H1 (cell line): ENCODE measurements around the gene GALNT13. TPM values are rescaled to one million over a fixed set of nuclear protein-coding genes. Genes with fewer than 3 reads are reported as not detected.

ENCODE experiments used
- CTCF ChIA-PET: fragments of 300-600 bp; sonication (Branson Sonifier 250); formaldehyde crosslinking; loops from one replicate; lab custom pipeline; 2021; ENCODE audit not compliant: partially characterized antibody; lab: Charles Lee
- POLR2A ChIA-PET: fragments of 300-600 bp; sonication (Branson Sonifier 250); formaldehyde crosslinking; loops from one replicate; lab custom pipeline; 2021; ENCODE audit warnings: inconsistent platforms; ENCODE audit not compliant: partially characterized antibody; lab: Charles Lee
- DNase-seq, 2 experiments: peaks; one replicate each; pipeline versions ENCODE4 v3.0.0 to v3.0.0-alpha.2; 2010 to 2022; ENCODE audit warnings: low spot score in 2 of 2, low read depth in 1 of 2, mixed read lengths in 1 of 2
- FAIRE-seq: peaks from 2 replicates; lab custom pipeline; 2011; peaks lifted over from hg19 to GRCh38; lab: Jason Lieb, UNC
- H2AFZ ChIP-seq: 2 replicates; pipeline ENCODE4 v1.8.1; 2012; ENCODE audit warnings: low read length, inconsistent platforms
- H2AK5ac ChIP-seq: 2 replicates; pipeline ENCODE4 v1.6.1; 2013; ENCODE audit warnings: low read depth, low read length
- H2BK120ac ChIP-seq: replicated peaks from 2 replicates; pipeline ENCODE3; 2013; ENCODE audit warnings: low read depth, low read length, inconsistent platforms
- H2BK12ac ChIP-seq: 2 replicates; pipeline ENCODE4 v1.6.1; 2013; ENCODE audit warnings: low read depth, low read length
- H2BK15ac ChIP-seq: 2 replicates; pipeline ENCODE4 v1.6.1; 2013; ENCODE audit warnings: low read length
- H2BK20ac ChIP-seq: 2 replicates; pipeline ENCODE4 v1.6.1; 2013; ENCODE audit warnings: low read length
- H2BK5ac ChIP-seq: 2 replicates; pipeline ENCODE4 v1.6.1; 2013; ENCODE audit warnings: low read depth, low read length
- H3K14ac ChIP-seq: 2 replicates; pipeline ENCODE4 v1.6.1; 2013; ENCODE audit warnings: inconsistent platforms; ENCODE audit not compliant: insufficient read length
- H3K18ac ChIP-seq: 2 replicates; pipeline ENCODE4 v1.6.1; 2013; ENCODE audit warnings: low read length; ENCODE audit errors: extremely low read depth
- H3K23ac ChIP-seq: 2 replicates; pipeline ENCODE4 v1.6.1; 2013; ENCODE audit warnings: inconsistent platforms; ENCODE audit not compliant: insufficient read length
- H3K23me2 ChIP-seq: 2 replicates; pipeline ENCODE4 v1.6.1; 2013; ENCODE audit warnings: low read depth, low read length
- H3K27ac ChIP-seq: 2 replicates; pipeline ENCODE4 v1.6.1; 2011; ENCODE audit warnings: low read depth, low read length, inconsistent platforms
- H3K27me3 ChIP-seq, 4 experiments: replicated peaks in 1 of 4; 1 replicate in 1 of 4; 2 replicates in 3 of 4; pipeline versions ENCODE4 v1.6.1 to v1.8.1; 2011 to 2013; ENCODE audit warnings: low read length in 3 of 4, mild to moderate bottlenecking in 3 of 4, inconsistent platforms in 2 of 4, mixed read lengths in 2 of 4, moderate library complexity in 1 of 4; ENCODE audit not compliant: control insufficient read depth in 3 of 4, insufficient read depth in 3 of 4; ENCODE audit errors: extremely low read depth in 1 of 4
- H3K36me3 ChIP-seq, 4 experiments: 2 replicates each; pipeline versions ENCODE4 v1.6.1 to v1.8.1; 2011 to 2013; ENCODE audit warnings: mild to moderate bottlenecking in 4 of 4, low read length in 3 of 4, moderate library complexity in 2 of 4, control low read depth in 1 of 4, inconsistent platforms in 1 of 4; ENCODE audit not compliant: insufficient read depth in 4 of 4, control insufficient read depth in 2 of 4
- H3K4ac ChIP-seq: replicated peaks from 2 replicates; pipeline ENCODE3; 2013; ENCODE audit warnings: low read length, low read depth, mixed read lengths, inconsistent platforms; ENCODE audit not compliant: insufficient read length
- H3K4me1 ChIP-seq, 4 experiments: replicated peaks in 1 of 4; 1 replicate in 1 of 4; 2 replicates in 3 of 4; pipeline versions ENCODE4 v1.6.1 to v1.8.1; 2011 to 2013; ENCODE audit warnings: low read length in 3 of 4, inconsistent platforms in 2 of 4, mixed read lengths in 1 of 4; ENCODE audit not compliant: insufficient read depth in 4 of 4, control insufficient read depth in 3 of 4
- H3K4me2 ChIP-seq, 2 experiments: 2 replicates each; pipeline versions ENCODE4 v1.6.1 to v1.8.1; 2011 to 2013; ENCODE audit warnings: low read depth in 2 of 2, low read length in 2 of 2, control low read depth in 1 of 2, inconsistent platforms in 1 of 2, mild to moderate bottlenecking in 1 of 2; ENCODE audit not compliant: insufficient read depth in 1 of 2
- H3K4me3 ChIP-seq, 4 experiments: fragments of 200-600, 300-600 bp in 1 of 4; sonication (generic), shearing (Covaris generic), sonication (Bioruptor Twin) in 1 of 4; 2 replicates each; pipeline versions ENCODE4 v1.5.1 to v1.8.1; 2011 to 2016; ENCODE audit warnings: low read length in 4 of 4, low read depth in 3 of 4, control low read depth in 2 of 4, inconsistent platforms in 2 of 4, mild to moderate bottlenecking in 2 of 4, mixed read lengths in 1 of 4, moderate library complexity in 1 of 4; ENCODE audit not compliant: insufficient read depth in 2 of 4; ENCODE audit errors: extremely low read depth in 1 of 4
- H3K56ac ChIP-seq: replicated peaks from 2 replicates; pipeline ENCODE3; 2013; ENCODE audit warnings: low read depth, mild to moderate bottlenecking, mixed read lengths, low read length, inconsistent platforms; ENCODE audit not compliant: insufficient read length
- H3K79me1 ChIP-seq: 2 replicates; pipeline ENCODE4 v1.6.1; 2013; ENCODE audit warnings: low read depth, low read length, control low read depth
- H3K79me2 ChIP-seq, 2 experiments: 2 replicates each; pipeline versions ENCODE4 v1.6.1 to v1.8.1; 2012 to 2013; ENCODE audit warnings: low read length in 2 of 2, mild to moderate bottlenecking in 2 of 2, inconsistent platforms in 1 of 2; ENCODE audit not compliant: insufficient read depth in 2 of 2, control insufficient read depth in 1 of 2
- H3K9ac ChIP-seq, 4 experiments: replicated peaks in 1 of 4; 1 replicate in 1 of 4; 2 replicates in 3 of 4; pipeline versions ENCODE4 v1.6.1 to v1.8.1; 2011 to 2013; ENCODE audit warnings: low read depth in 3 of 4, low read length in 3 of 4, control low read depth in 2 of 4, mild to moderate bottlenecking in 2 of 4, moderate library complexity in 2 of 4, inconsistent platforms in 1 of 4; ENCODE audit errors: extremely low read depth in 1 of 4
- H3K9me3 ChIP-seq, 2 experiments: 2 replicates each; pipeline versions ENCODE4 v1.6.1 to v1.8.1; 2012 to 2013; ENCODE audit warnings: mild to moderate bottlenecking in 2 of 2, moderate library complexity in 2 of 2, control low read depth in 1 of 2, inconsistent platforms in 1 of 2, low read depth in 1 of 2, low read length in 1 of 2, mixed read lengths in 1 of 2; ENCODE audit not compliant: insufficient read depth in 2 of 2
- H4K20me1 ChIP-seq, 2 experiments: replicated peaks in 1 of 2; 2 replicates each; pipeline versions ENCODE3 to v1.8.1; 2011 to 2013; ENCODE audit warnings: inconsistent platforms in 2 of 2, low read length in 2 of 2, mild to moderate bottlenecking in 1 of 2; ENCODE audit not compliant: insufficient read depth in 2 of 2, control insufficient read depth in 1 of 2
- H4K5ac ChIP-seq: 2 replicates; pipeline ENCODE4 v1.6.1; 2013; ENCODE audit warnings: low read length, low read depth, mixed read lengths, inconsistent platforms; ENCODE audit not compliant: insufficient read length
- H4K8ac ChIP-seq: 2 replicates; pipeline ENCODE4 v1.8.0; 2013; ENCODE audit warnings: mild to moderate bottlenecking, moderate library complexity, low read length, inconsistent platforms; ENCODE audit not compliant: insufficient read depth; ENCODE audit errors: extremely low read depth
- H4K91ac ChIP-seq: replicated peaks from 2 replicates; pipeline ENCODE3; 2013; ENCODE audit warnings: low read length, mixed read lengths, inconsistent platforms; ENCODE audit not compliant: insufficient read length
- CBX8 ChIP-seq: fragments of 300-800, 300-1000 bp; sonication (generic); IDR thresholded peaks from 2 replicates; pipeline ENCODE4 v1.7.1; 2016; ENCODE audit warnings: low read depth, low read length, borderline replicate concordance
- CHD2 ChIP-seq: IDR thresholded peaks from 2 replicates; pipeline ENCODE4 v1.6.1; 2012; ENCODE audit warnings: low read length, improper control_type of control experiment
- CTBP2 ChIP-seq: IDR thresholded peaks from 2 replicates; pipeline ENCODE4 v1.7.0; 2011; ENCODE audit warnings: borderline replicate concordance, mild to moderate bottlenecking, moderate library complexity, mixed read lengths, low read length; ENCODE audit not compliant: insufficient read depth, insufficient read length
- E2F6 ChIP-seq: IDR thresholded peaks from 2 replicates; pipeline ENCODE4 v1.6.1; 2012; ENCODE audit warnings: inconsistent platforms
- HDAC6 ChIP-seq: IDR thresholded peaks from one replicate; pipeline ENCODE4 v1.7.1; 2012; ENCODE audit warnings: low read depth, mild to moderate bottlenecking, inconsistent platforms, low read length, moderate library complexity
- POU5F1 ChIP-seq: IDR thresholded peaks from 2 replicates; pipeline ENCODE4 v1.6.1; 2011; ENCODE audit warnings: low read depth, mild to moderate bottlenecking, low read length, moderate library complexity
- RNF2 ChIP-seq: fragments of 200-900, 300-1000 bp; sonication (generic); IDR thresholded peaks from 2 replicates; pipeline ENCODE4 v1.7.1; 2016; ENCODE audit warnings: borderline replicate concordance, low read depth, mild to moderate bottlenecking, antibody characterized with exemption, low read length; ENCODE audit not compliant: poor library complexity, severe bottlenecking; ENCODE audit errors: missing control alignments
- RXRA ChIP-seq: IDR thresholded peaks from 2 replicates; pipeline ENCODE4 v1.6.1; 2011; ENCODE audit warnings: low read depth, mild to moderate bottlenecking, low read length, moderate library complexity; ENCODE audit not compliant: insufficient read depth
- TAF7 ChIP-seq: optimal IDR thresholded peaks from 2 replicates; pipeline ENCODE3; 2011; ENCODE audit warnings: low read depth, mild to moderate bottlenecking, inconsistent platforms, low read length, moderate library complexity, borderline replicate concordance
- polyA plus RNA-seq, 7 experiments: library from polyadenylated mRNA; depleted of rRNA in 3 of 7; stranded (reverse) in 5 of 7; unstranded in 2 of 7; fragments of >200 nt in 5 of 7; fragments of 200-250 nt in 2 of 7; gene quantifications; 1 replicate in 5 of 7; 2 replicates in 1 of 7; 4 replicates in 1 of 7; pipeline versions ENCODE4 v1.2.1 to v1.2.3, GENCODE V29; 2011 to 2013; ENCODE audit warnings: missing spikeins in 2 of 7, mixed read lengths in 2 of 7
- total RNA-seq: library from RNA; stranded (reverse); fragmentation: NEBNext Ultra II Directional; extraction: Animal tissue kit (Norgen Biotek cat#: 25700); gene quantifications from 2 replicates; pipeline ENCODE4 v1.2.1, GENCODE V29; 2021
- TF ChIP-seq, protein P1 (sequence below): IDR thresholded peaks from 2 replicates; pipeline ENCODE4 v1.6.1; 2012; ENCODE audit warnings: low read length, inconsistent platforms

Gene GALNT13
- total and polyA plus RNA-seq, 2 of the 8 experiments (the other 6 are each of a cell fraction or from before 2014, with no cell fraction given) = 3.2 to 9.6 TPM

DNA sequence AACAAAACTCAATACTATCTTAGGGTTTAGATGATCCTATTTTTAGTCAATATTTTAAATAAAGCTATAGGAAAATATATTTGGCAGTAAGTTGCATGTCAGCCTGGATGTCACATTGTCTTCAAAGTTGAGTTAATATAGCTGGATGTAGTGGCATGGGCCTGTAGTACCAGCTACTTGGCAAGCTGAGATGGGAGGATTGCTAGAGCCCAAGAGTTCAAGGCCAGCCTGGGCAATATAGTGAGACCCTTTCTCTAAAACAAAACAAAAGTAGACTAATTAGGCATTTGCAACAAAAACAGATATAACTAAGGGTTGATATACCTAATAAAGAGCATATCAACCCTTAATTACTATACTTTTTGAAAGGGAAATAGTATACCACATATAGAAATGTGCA is 572.2 kb downstream of the GALNT13 start:
- FAIRE-seq (no peak), DNase-seq (no peak)
- Histone ChIP-seq H3K4me1 (no peaks in the 10 kb centered on the region), H3K27me3 (no peaks in the 10 kb centered on the region), H3K23ac (no peak overlapping the region), H3K79me2 (no peaks in the 10 kb centered on the region), H2BK20ac (no peak overlapping the region), H3K9ac (no peak overlapping the region), H3K4me2 (no peak overlapping the region), H2BK5ac (no peak overlapping the region), H3K14ac (no peak overlapping the region), H3K27ac (no peak overlapping the region), H2AK5ac (no peak overlapping the region), H4K20me1 (no peaks in the 10 kb centered on the region), H3K36me3 (no peaks in the 10 kb centered on the region), H3K4me3 (no peak overlapping the region), H2BK15ac (no peak overlapping the region), H2BK120ac (no peak overlapping the region), H2AFZ (no peak overlapping the region), H4K8ac (no peak overlapping the region)
- POLR2A ChIA-PET = no interaction called here
- TF ChIP-seq CBX8 = no peak
- TF ChIP-seq CTBP2 = no peak
- no peak for TF ChIP-seq TAF7
- TF ChIP-seq RNF2 = no peak
- no peak for TF ChIP-seq CHD2
- TF ChIP-seq HDAC6 = no peak
- TF ChIP-seq E2F6 = no peak
- TF ChIP-seq RXRA = no peak
- TF ChIP-seq POU5F1 = no peak
- TF ChIP-seq, protein P1, sequence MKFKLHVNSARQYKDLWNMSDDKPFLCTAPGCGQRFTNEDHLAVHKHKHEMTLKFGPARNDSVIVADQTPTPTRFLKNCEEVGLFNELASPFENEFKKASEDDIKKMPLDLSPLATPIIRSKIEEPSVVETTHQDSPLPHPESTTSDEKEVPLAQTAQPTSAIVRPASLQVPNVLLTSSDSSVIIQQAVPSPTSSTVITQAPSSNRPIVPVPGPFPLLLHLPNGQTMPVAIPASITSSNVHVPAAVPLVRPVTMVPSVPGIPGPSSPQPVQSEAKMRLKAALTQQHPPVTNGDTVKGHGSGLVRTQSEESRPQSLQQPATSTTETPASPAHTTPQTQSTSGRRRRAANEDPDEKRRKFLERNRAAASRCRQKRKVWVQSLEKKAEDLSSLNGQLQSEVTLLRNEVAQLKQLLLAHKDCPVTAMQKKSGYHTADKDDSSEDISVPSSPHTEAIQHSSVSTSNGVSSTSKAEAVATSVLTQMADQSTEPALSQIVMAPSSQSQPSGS = no peak
- TF ChIP-seq, all 59 proteins: peak for 0
- no peak overlapping the region for H3K4ac ChIP-seq
- no peak overlapping the region for H4K91ac ChIP-seq
- no peak overlapping the region for H4K5ac ChIP-seq
- no peaks in the 10 kb centered on the region for H3K79me1 ChIP-seq
- H2BK12ac ChIP-seq = no peak overlapping the region
- CTCF ChIA-PET = interaction anchor here (1.3 kb wide), 1 partner anchor 9 kb away, joined by 3 read pairs; no protein-coding TSS in a partner anchor
- no peaks in the 10 kb centered on the region for H3K9me3 ChIP-seq
- no peak overlapping the region for H3K56ac ChIP-seq
- no peaks in the 10 kb centered on the region for H3K23me2 ChIP-seq
- H3K18ac ChIP-seq = no peak overlapping the region
